Measurements from ENCODE around the gene LAMTOR2.

- TF ChIP-seq POLR2A (IDR thresholded peaks at IDR 0.05; ENCODE audit: low read depth, low read length) (no peak), POLR2AphosphoS5 (IDR thresholded peaks at IDR 0.05; ENCODE audit: low read depth, low read length) (peak; percentile 36; the same call in 1 of the 2 replicates), TAF1 (IDR thresholded peaks at IDR 0.05; ENCODE audit: borderline replicate concordance, low read depth, low read length) (0 out of 2 replicates have a peak, but pooled peaks have one; percentile 8)
Observed at GRCh38 chr1:156053768-156054499, 648 bp upstream of the LAMTOR2 start, which contains the start of gene UBQLN4.

Measured in GM12892 (cell line).